KG1 (cell line): Measurements from ENCODE around the gene POLE.
"Not testable (repeated sequence)": the region's sequence is repeated elsewhere in the genome, so short reads cannot be mapped to it uniquely, and the experiment has no call there.

Source experiments
- DNase-seq: peaks from one replicate; lab custom pipeline; 2025; lab: John Stamatoyannopoulos, UW

Gene POLE

GRCh38 chr12:132717531-132718387 lies 30.6 kb upstream of the POLE start:
- no peak for DNase-seq

GRCh38 chr12:132717011-132717410 lies 29.9 kb upstream of the POLE start:
- DNase-seq = no peak

DNA sequence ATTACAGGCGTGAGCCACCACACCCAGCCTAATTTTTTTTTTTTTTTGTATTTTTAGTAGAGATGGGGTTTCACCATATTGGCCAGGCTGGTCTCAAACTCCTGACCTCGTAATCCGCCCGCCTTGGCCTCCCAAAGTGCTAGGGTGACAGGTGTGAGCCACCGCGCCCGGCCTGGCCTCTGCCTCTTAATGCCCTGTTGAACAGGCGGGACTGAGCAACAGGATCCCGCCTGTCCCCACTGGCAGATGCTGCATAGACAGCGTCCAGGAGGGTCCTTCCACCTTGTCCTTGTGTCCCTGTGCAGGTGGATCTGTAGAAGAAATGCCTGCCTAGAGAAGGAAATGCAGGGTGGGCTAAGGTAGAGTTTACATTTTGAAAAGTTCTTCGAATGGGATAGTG lies 29.2 kb upstream of the POLE start:
- DNase-seq = no peak

DNA sequence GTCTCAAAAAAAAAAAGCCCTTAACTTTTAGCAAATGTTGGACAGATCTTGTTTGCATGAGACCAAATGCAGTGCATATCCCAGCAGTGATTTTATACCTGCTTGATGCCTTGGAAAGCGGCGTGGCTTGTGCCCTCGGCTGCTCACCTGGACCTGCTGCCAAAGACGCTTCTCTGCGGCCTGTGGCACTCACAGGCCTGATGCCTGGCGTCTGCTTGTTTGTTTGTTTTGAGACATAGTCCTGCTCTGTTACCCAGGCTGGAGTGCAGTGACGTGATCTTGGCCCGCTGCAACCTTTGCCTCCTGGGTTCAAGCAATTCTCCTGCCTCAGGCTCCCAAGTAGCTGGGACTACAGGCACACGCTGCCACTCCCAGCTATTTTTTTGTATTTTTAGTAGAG lies 28.7 kb upstream of the POLE start:
- no peak for DNase-seq

GRCh38 chr12:132713123-132713522 lies 26.0 kb upstream of the POLE start:
- DNase-seq = no peak

- no peak for DNase-seq
Observed at GRCh38 chr12:132711080-132711843, 24.1 kb upstream of the POLE start.

GRCh38 chr12:132710405-132711079 lies 23.4 kb upstream of the POLE start, which contains the start of gene PGAM5:
Gene PGAM5, plus strand, starts transcription at chr12:132710842. Its CDS starts 35 bp downstream, at chr12:132710877.
- peak; percentile 65 for DNase-seq

DNA sequence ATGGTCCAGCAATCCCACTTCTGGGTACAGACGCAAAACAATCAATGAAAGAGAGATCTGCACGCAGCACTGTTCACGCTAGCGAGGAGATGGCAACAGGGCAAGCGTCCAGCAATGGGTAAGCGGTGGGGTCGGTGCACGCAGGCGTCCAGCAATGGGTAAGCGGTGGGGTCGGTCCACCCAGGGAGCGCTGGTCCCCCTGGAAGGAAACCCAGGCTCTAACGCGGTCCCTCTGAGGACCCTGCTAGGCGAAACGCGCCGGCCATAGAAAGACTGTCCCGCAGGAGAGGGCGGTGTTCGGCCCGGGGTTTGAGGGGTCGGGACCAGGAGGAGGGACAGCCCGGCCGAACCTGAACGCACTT lies 22.9 kb upstream of the POLE start:
- DNase-seq = no peak

DNA sequence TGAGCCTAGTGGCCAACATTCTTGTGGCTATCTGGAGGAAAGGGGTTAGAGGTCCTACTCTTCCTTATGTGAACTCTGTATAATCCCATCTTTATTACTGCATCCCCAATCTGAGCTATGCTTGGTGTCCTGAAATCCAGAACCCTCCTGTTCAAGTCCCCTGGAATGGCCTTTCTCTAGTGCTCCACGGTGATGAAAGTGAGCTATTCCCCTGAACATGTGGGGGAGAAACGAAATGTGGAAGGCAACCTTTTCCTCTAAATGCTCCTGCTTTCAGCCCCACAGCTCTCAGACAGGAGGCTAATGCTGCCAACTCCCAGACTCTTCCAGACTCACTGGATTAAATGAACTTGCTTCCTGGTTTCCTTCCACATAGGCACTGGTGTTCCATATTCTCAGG lies 21.0 kb upstream of the POLE start:
- DNase-seq = no peak

GRCh38 chr12:132707241-132707640 lies 20.1 kb upstream of the POLE start:
- DNase-seq = no peak

GRCh38 chr12:132703641-132704040 lies 16.5 kb upstream of the POLE start:
- no peak for DNase-seq

DNA sequence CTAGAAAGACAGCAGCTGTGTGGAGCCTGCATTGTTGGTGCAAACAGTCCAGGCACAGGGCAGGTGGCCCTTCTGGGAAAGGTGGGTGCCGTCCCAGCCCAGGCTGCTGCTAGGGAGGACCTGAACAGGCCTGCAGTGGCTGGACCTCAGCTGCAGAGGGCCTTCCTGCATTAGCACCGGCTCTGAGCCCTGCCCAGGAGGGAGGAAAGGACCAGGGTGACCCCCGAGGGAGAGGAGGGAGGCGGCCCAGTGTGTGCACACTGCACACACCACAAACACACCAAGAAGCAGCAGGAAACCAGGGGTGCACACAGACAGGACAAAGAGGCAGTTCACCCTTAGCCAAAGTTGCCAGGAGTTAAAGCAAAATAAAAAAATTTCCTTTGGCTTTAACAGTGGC lies 15.5 kb upstream of the POLE start:
- no peak for DNase-seq

GRCh38 chr12:132700212-132700822 lies 13.2 kb upstream of the POLE start:
- DNase-seq = no peak

GRCh38 chr12:132698341-132698740 lies 11.2 kb upstream of the POLE start:
- DNase-seq = no peak

- DNase-seq = no peak
Observed at GRCh38 chr12:132695431-132695830, 8.3 kb upstream of the POLE start.

DNA sequence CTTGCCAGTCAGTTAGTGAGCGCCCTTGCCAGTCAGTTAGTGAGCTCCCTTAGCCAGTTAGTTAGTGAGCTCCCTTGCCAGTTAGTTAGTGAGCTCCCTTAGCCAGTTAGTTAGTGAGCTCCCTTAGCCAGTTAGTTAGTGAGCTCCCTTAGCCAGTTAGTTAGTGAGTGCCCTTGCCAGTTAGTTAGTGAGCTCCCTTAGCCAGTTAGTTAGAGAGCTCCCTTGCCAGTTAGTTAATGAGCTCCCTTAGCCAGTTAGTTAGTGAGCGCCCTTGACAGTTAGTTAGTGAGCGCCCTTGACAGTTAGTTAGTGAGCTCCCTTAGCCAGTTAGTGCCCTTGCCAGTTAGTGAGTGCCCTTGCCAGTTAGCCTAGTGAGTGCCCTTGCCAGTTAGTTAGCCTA lies 7.7 kb upstream of the POLE start:
- DNase-seq = not testable (repeated sequence)

DNA sequence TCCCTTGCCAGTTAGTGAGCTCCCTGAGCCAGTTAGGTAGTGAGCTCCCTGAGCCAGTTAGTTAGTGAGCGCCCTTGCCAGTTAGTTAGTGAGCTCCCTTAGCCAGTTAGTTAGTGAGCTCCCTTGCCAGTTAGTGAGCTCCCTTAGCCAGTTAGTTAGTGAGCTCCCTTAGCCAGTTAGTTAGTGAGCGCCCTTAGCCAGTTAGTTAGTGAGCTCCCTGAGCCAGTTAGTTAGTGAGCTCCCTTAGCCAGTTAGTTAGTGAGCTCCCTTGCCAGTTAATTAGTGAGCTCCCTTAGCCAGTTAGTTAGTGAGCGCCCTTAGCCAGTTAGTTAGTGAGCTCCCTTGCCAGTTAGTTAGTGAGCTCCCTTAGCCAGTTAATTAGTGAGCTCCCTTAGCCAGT lies 4.9 kb upstream of the POLE start:
- not testable (repeated sequence) for DNase-seq

DNA sequence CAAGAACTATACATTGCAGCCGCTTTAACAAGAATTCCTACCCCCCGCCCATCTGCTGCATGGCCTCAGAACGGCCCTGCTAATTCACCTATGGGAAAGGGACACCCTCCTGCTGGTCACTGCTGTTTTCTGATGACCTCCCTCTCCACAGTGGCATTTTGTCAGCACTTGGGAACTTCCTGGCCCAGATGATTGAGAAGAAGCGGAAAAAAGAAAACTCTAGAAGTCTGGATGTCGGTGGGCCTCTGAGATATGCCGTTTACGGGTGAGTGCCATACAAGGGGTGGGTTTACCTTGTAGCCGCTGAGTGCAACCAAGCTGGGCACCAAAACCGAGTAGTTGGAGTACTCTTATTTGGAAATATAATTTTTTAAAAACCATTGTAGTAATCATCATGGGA lies 3.0 kb upstream of the POLE start:
- DNase-seq = no peak

GRCh38 chr12:132689227-132689626 lies 2.1 kb upstream of the POLE start:
- DNase-seq = no peak

GRCh38 chr12:132686825-132687210 lies 324 bp downstream of the POLE start:
- DNase-seq = no peak

DNA sequence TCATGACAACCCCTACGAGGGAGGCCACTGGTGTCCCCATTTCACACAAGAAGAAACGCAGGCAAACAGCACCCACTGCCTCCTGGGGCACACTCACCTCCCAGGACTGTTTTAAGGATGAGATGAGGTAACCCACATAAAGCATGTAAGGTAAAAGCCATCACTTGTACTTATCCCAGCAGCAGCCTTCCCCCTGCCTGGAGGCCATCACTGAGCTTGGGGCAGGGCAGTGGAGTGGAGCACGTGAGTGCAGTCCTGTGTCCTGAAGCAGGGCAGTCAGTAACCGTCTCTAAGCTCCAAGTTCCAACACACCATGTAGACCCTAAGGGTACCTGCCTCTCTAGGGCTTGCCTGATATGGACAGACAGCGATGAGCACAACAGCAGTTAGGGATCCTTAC lies 1.7 kb downstream of the POLE start:
- DNase-seq = no peak

DNA sequence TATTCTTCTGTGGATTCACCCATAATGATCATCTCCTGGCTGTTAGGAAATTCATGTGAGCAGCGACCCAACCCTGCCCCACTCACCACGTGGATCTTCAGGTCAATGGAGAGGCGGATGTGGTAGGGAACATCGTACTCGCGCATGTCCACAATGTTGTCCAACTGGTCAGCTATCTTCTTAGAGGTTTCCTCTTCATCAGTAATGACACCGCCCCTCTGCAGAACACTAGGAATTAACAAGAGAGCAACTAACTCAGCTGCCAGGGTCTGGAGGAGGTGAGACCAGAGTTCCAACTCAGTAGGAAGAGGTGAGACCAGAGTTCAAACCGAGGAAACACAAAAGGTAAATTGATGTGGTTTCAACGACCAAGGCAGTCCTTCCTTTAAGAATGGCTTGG lies 9.7 kb downstream of the POLE start:
- DNase-seq = no peak
